ENCODE measurements around the gene PACS2. TPM values are rescaled to one million over a fixed set of nuclear protein-coding genes. Genes with fewer than 3 reads are reported as not detected.
A peak's percentile ranks its signal among the peaks of the same experiment; 100 is the strongest.

PACS2 gene
- total RNA-seq, 4 donors from 2014 or later, result 59.8 to 97.4 (median 71.2) TPM

GRCh38 chr14:105418269-105419194, 104.0 kb downstream of the PACS2 start:
- intact Hi-C loops (cut with DNase I), result no loop called here
- TF ChIP-seq POLR2A (IDR thresholded peaks at IDR 0.05; ENCODE audit: low read depth), result no peak
- H3K27ac ChIP-seq (replicated peaks in 1 of 4), result peak overlapping the region in 2 of 4 donors; percentile 79 to 85
- DNase-seq (ENCODE audit: extremely low spot score), result no peak
- peaks cover 44 to 59% (median 54%) of the 10 kb centered on the region in 4 donors for H3K4me1 ChIP-seq
- 69% methylated on average over 13 of the region's 19 CpGs for WGBS
- no peaks in the 10 kb centered on the region for H3K36me3 ChIP-seq
- no peaks in the 10 kb centered on the region for H3K9me3 ChIP-seq
- peaks cover 0 to 2% (median 0%) of the 10 kb centered on the region in 4 donors for H3K27me3 ChIP-seq
- peak overlapping the region; percentile 70 to 88 (median 74) for H3K4me3 ChIP-seq

GRCh38 chr14:105419195-105420091, 104.9 kb downstream of the PACS2 start, which contains the start of gene MTA1:
Gene MTA1, plus strand, starts transcription at chr14:105419827. Its CDS starts 209 bp downstream, at chr14:105420036.
- TF ChIP-seq POLR2A (IDR thresholded peaks at IDR 0.05; ENCODE audit: low read depth) (no peak), EP300 (IDR thresholded peaks at IDR 0.05) (no peak), POLR2AphosphoS5 (IDR thresholded peaks at IDR 0.05) (no peak), CTCF (IDR thresholded peaks at IDR 0.05) (no peak)
- WGBS, result 7% methylated on average over 31 of the region's 96 CpGs
- no peak for DNase-seq (ENCODE audit: extremely low spot score)
- Histone ChIP-seq H3K9me3 (no peaks in the 10 kb centered on the region), H3K4me3 (peak within 1 kb of the TSS; percentile 70 to 88 (median 74)), H3K27ac (replicated peaks in 1 of 4) (peak within 1 kb of the TSS; percentile 72 to 85 (median 80)), H3K4me1 (peaks cover 42 to 56% (median 52%) of the 10 kb centered on the region in 4 donors), H3K27me3 (no peaks in the 10 kb centered on the region), H3K36me3 (peaks cover 0 to 5% (median 0%) of the 10 kb centered on the region in 4 donors)
- intact Hi-C loops (cut with DNase I), result no loop called here

DNA sequence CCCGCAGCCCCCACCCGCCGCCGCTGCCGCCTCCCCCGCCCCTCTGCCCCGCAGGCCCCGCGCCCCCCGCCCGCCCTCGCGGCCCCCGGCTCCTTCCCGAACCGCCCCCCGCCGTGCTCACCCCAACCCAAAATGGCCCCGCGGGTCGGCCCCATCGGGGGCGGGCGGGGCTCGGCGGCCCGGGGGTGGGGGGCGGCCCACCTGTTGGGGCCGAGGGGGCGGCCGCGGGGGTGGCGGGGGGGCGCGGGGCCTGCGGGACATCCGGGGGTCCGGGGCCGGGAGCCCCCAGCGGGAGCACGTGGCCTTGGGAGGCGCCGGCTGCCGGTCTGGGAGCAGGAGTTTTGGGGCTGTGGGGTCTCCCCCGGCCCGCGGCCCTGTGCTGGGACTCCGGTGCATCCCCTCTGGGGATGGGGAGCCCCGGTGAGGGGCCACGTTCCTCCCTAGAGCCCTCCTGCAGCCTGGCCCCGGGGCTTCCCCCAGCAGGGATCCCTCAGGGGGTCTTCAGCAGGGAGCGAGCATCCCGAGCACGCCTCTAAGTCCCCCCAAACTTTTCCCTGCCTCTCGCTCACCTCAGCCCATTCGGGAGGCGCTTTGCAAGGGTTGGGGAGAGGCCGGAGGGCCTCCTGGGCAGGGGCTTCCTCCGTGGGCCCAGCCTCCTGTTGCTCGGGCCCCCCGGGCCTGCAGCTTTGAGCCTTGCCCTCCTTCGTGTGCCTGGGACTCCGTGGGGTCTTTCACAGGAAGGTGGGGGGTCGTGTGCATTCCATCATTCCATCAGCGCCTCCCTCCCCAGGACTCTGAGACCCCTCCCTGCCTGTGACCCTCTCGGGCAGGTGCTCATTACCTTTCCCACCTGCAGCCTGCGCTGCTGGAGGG, 105.8 kb downstream of the PACS2 start:
- no peak for DNase-seq (ENCODE audit: extremely low spot score)
- intact Hi-C loops (cut with DNase I), result no loop called here

More for the DNA sequence above, 105.8 kb downstream of the PACS2 start:
- peaks cover 37 to 51% (median 46%) of the 10 kb centered on the region in 4 donors for H3K4me1 ChIP-seq
- peak overlapping the region; percentile 70 to 88 (median 74) for H3K4me3 ChIP-seq
- no peaks in the 10 kb centered on the region for H3K27me3 ChIP-seq
- H3K27ac ChIP-seq (replicated peaks in 1 of 4), result peak overlapping the region; percentile 68 to 85 (median 78)
- TF ChIP-seq CTCF (IDR thresholded peaks at IDR 0.05) (no peak), POLR2A (IDR thresholded peaks at IDR 0.05; ENCODE audit: low read depth) (no peak), POLR2AphosphoS5 (IDR thresholded peaks at IDR 0.05) (no peak), EP300 (IDR thresholded peaks at IDR 0.05) (no peak)
- no peaks in the 10 kb centered on the region for H3K9me3 ChIP-seq
- 6% methylated on average over 13 of the region's 67 CpGs for WGBS
- H3K36me3 ChIP-seq, result peaks cover 0 to 12% (median 5%) of the 10 kb centered on the region in 4 donors

Measured in esophagus muscularis mucosa (tissue), 4 donors.